SK-N-SH (cell line): Measurements from ENCODE around the gene SMARCA2.

Experiments used
- CTCF ChIP-seq: fragments of 200-600 bp; sonication (generic); IDR thresholded peaks from 2 replicates; pipeline ENCODE4 v1.6.1; 2017; ENCODE audit warnings: antibody characterized with exemption, mild to moderate bottlenecking, moderate library complexity
- EP300 ChIP-seq, 2 experiments: IDR thresholded peaks; 2 replicates each; pipeline versions ENCODE4 v1.4.0 to v1.6.1; 2012; ENCODE audit warnings: borderline replicate concordance in 1 of 2, low read depth in 1 of 2, low read length in 1 of 2
- EZH2phosphoT487 ChIP-seq: fragments of 200-600 bp; sonication (generic); IDR thresholded peaks from 2 replicates; pipeline ENCODE4 v1.6.1; 2017; ENCODE audit warnings: low read depth, mixed run types, mild to moderate bottlenecking, antibody characterized with exemption, moderate library complexity, borderline replicate concordance
- JUND ChIP-seq: IDR thresholded peaks from 2 replicates; pipeline ENCODE4 v1.4.0; 2012
- RFX5 ChIP-seq: IDR thresholded peaks from 2 replicates; pipeline ENCODE4 v1.6.1; 2012; ENCODE audit warnings: mild to moderate bottlenecking, improper control_type of control experiment, low read length
- RXRA ChIP-seq: IDR thresholded peaks from 2 replicates; pipeline ENCODE4 v1.4.0; 2012; ENCODE audit warnings: low read depth, mild to moderate bottlenecking, borderline replicate concordance
- TAF1 ChIP-seq: IDR thresholded peaks from 2 replicates; pipeline ENCODE4 v1.6.1; 2012; ENCODE audit warnings: low read depth, mild to moderate bottlenecking, low read length, moderate library complexity, borderline replicate concordance
- TCF12 ChIP-seq: IDR thresholded peaks from 2 replicates; pipeline ENCODE4 v1.4.0; 2012
- ZBTB33 ChIP-seq: IDR thresholded peaks from 2 replicates; pipeline ENCODE4 v1.4.0; 2012; ENCODE audit warnings: low read depth, borderline replicate concordance
- TF ChIP-seq, protein P1 (sequence below): IDR thresholded peaks from 2 replicates; pipeline ENCODE4 v1.6.1; 2012; ENCODE audit warnings: mild to moderate bottlenecking, low read depth, low read length, moderate library complexity
- TF ChIP-seq, protein P2 (sequence below): IDR thresholded peaks from 2 replicates; pipeline ENCODE4 v1.4.0; 2012; ENCODE audit warnings: low read depth
- TF ChIP-seq, protein P3 (sequence below): fragments of 150-350 bp; IDR thresholded peaks from 2 replicates; pipeline ENCODE4 v1.6.1; 2017; ENCODE audit warnings: antibody characterized with exemption, low read length, low read depth, borderline replicate concordance
- TF ChIP-seq, protein P4 (sequence below): IDR thresholded peaks from 2 replicates; pipeline ENCODE4; 2012

DNA sequence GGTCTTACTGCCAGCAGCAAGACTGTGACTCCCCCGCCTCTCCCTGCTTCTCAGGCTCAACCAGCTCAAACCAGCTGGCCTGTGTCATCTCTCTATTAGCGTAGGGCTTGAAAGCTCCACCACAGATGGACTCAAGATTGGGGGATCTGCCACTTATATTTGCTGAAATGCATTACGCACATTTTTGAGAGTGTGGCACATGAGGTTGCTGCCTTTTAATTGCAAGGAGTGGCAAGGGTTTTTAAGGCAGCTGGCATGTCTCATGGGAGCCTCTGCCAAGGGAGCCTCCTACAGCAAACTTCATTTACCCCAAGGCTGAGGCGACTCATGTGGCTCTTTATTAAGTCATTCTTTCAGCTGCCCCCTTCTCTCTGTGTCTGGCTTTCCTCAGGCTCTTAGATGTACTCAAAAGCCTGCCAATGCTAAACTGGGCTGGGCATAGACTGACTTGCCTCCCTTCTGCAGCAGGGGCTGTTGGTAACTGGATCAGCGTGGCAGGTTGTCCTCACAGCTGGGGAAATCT lies 219.3 kb downstream of the SMARCA2 start:
- TF ChIP-seq RFX5 (no peak), EZH2phosphoT487 (no peak), JUND (no peak), CTCF (no peak), EP300 (IDR thresholded peaks at IDR 0.05; ENCODE audit: borderline replicate concordance in 1 of 2, low read depth in 1 of 2, low read length in 1 of 2) (peak in 1 of 2 experiments; percentile 85; a peak in 2 of 4 replicates), TCF12 (no peak), RXRA (no peak), ZBTB33 (no peak), TAF1 (no peak)
- TF ChIP-seq, protein P1, sequence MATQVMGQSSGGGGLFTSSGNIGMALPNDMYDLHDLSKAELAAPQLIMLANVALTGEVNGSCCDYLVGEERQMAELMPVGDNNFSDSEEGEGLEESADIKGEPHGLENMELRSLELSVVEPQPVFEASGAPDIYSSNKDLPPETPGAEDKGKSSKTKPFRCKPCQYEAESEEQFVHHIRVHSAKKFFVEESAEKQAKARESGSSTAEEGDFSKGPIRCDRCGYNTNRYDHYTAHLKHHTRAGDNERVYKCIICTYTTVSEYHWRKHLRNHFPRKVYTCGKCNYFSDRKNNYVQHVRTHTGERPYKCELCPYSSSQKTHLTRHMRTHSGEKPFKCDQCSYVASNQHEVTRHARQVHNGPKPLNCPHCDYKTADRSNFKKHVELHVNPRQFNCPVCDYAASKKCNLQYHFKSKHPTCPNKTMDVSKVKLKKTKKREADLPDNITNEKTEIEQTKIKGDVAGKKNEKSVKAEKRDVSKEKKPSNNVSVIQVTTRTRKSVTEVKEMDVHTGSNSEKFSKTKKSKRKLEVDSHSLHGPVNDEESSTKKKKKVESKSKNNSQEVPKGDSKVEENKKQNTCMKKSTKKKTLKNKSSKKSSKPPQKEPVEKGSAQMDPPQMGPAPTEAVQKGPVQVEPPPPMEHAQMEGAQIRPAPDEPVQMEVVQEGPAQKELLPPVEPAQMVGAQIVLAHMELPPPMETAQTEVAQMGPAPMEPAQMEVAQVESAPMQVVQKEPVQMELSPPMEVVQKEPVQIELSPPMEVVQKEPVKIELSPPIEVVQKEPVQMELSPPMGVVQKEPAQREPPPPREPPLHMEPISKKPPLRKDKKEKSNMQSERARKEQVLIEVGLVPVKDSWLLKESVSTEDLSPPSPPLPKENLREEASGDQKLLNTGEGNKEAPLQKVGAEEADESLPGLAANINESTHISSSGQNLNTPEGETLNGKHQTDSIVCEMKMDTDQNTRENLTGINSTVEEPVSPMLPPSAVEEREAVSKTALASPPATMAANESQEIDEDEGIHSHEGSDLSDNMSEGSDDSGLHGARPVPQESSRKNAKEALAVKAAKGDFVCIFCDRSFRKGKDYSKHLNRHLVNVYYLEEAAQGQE, result no peak
- TF ChIP-seq, protein P2, sequence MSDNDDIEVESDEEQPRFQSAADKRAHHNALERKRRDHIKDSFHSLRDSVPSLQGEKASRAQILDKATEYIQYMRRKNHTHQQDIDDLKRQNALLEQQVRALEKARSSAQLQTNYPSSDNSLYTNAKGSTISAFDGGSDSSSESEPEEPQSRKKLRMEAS, result no peak
- TF ChIP-seq, protein P3, sequence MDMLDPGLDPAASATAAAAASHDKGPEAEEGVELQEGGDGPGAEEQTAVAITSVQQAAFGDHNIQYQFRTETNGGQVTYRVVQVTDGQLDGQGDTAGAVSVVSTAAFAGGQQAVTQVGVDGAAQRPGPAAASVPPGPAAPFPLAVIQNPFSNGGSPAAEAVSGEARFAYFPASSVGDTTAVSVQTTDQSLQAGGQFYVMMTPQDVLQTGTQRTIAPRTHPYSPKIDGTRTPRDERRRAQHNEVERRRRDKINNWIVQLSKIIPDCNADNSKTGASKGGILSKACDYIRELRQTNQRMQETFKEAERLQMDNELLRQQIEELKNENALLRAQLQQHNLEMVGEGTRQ, result no peak
- TF ChIP-seq, protein P4, sequence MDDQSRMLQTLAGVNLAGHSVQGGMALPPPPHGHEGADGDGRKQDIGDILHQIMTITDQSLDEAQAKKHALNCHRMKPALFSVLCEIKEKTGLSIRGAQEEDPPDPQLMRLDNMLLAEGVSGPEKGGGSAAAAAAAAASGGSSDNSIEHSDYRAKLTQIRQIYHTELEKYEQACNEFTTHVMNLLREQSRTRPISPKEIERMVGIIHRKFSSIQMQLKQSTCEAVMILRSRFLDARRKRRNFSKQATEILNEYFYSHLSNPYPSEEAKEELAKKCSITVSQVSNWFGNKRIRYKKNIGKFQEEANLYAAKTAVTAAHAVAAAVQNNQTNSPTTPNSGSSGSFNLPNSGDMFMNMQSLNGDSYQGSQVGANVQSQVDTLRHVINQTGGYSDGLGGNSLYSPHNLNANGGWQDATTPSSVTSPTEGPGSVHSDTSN, result no peak
